ENCODE results near the gene MFSD6. TPM values are rescaled to one million over a fixed set of nuclear protein-coding genes. Genes with fewer than 3 reads are reported as not detected.

The MFSD6 gene
- total and polyA plus RNA-seq, 2 of the 8 experiments (the other 6 are each of a cell fraction or from before 2014, with no cell fraction given) = 1.8 to 5.1 TPM

DNA sequence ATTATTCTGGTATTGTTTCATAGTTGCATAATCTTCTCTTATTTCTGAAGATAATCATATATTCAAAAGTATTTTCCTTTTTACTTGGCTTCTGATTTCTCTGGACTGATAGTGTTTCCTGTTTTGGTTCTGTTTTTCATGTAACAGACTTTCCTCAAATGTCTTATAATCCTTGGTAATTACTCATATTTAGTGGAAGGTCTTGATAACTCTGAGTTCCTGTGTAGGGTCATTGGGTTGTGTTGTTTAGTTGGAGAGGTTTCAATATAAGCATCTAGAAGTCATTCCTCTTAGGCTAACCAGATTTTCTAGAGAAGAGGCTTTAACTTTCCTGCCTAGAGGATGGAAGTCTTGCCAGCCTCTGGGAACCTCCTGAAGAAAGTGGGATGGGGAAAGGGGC is 23.8 kb downstream of the MFSD6 start:
- Histone ChIP-seq H2BK12ac (ENCODE audit: low read depth, low read length) (no peak overlapping the region), H2BK15ac (ENCODE audit: low read length) (no peak overlapping the region), H3K23ac (ENCODE audit: insufficient read length) (no peak overlapping the region), H3K18ac (ENCODE audit: extremely low read depth, low read length) (no peak overlapping the region), H3K4me3 (ENCODE audit: extremely low read depth in 1 of 4, insufficient read depth in 2 of 4, low read depth in 3 of 4, low read length in 4 of 4) (no peak overlapping the region), H3K4me1 (replicated peaks in 1 of 4; ENCODE audit: control insufficient read depth in 3 of 4, insufficient read depth in 4 of 4, low read length in 3 of 4) (no peaks in the 10 kb centered on the region), H3K23me2 (ENCODE audit: low read depth, low read length) (no peaks in the 10 kb centered on the region), H3K4ac (replicated peaks; ENCODE audit: insufficient read length, low read depth, low read length) (no peak overlapping the region), H3K79me1 (ENCODE audit: low read depth, low read length) (no peaks in the 10 kb centered on the region), H3K36me3 (ENCODE audit: control insufficient read depth in 2 of 4, insufficient read depth in 4 of 4, low read length in 3 of 4) (no peaks in the 10 kb centered on the region), H2BK5ac (ENCODE audit: low read depth, low read length) (no peak overlapping the region), H4K20me1 (replicated peaks in 1 of 2; ENCODE audit: control insufficient read depth in 1 of 2, insufficient read depth in 2 of 2, low read length in 2 of 2) (no peaks in the 10 kb centered on the region), H3K4me2 (ENCODE audit: insufficient read depth in 1 of 2, low read depth in 2 of 2, low read length in 2 of 2) (no peak overlapping the region), H3K79me2 (ENCODE audit: control insufficient read depth in 1 of 2, insufficient read depth in 2 of 2, low read length in 2 of 2) (no peaks in the 10 kb centered on the region), H4K5ac (ENCODE audit: insufficient read length, low read depth, low read length) (no peak overlapping the region), H3K9me3 (ENCODE audit: insufficient read depth in 2 of 2, low read depth in 1 of 2, low read length in 1 of 2) (peaks cover 0 to 5% of the 10 kb centered on the region in 2 experiments; a peak in 1 of 4 replicates), H3K14ac (ENCODE audit: insufficient read length) (no peak overlapping the region), H3K27ac (ENCODE audit: low read depth, low read length) (no peak overlapping the region), H3K56ac (replicated peaks; ENCODE audit: insufficient read length, low read depth, low read length) (no peak overlapping the region), H3K9ac (replicated peaks in 1 of 4; ENCODE audit: extremely low read depth in 1 of 4, low read depth in 3 of 4, low read length in 3 of 4) (no peak overlapping the region), H2AFZ (ENCODE audit: low read length) (no peak overlapping the region), H4K8ac (ENCODE audit: extremely low read depth, insufficient read depth, low read length) (no peak overlapping the region), H4K91ac (replicated peaks; ENCODE audit: insufficient read length, low read length) (no peak overlapping the region), H2AK5ac (ENCODE audit: low read depth, low read length) (no peak overlapping the region), H2BK120ac (replicated peaks; ENCODE audit: low read depth, low read length) (no peak overlapping the region), H3K27me3 (replicated peaks in 1 of 4; ENCODE audit: control insufficient read depth in 3 of 4, extremely low read depth in 1 of 4, insufficient read depth in 3 of 4, low read length in 3 of 4) (no peaks in the 10 kb centered on the region), H2BK20ac (ENCODE audit: low read length) (no peak overlapping the region)
- ChIA-PET CTCF (ENCODE audit: partially characterized antibody) (no interaction called here), POLR2A (ENCODE audit: partially characterized antibody) (no interaction called here)
- DNase-seq (ENCODE audit: low read depth in 1 of 2, low spot score in 2 of 2) (no peak), FAIRE-seq (no peak)
- no peak for TF ChIP-seq CTBP2 (IDR thresholded peaks at IDR 0.05; ENCODE audit: borderline replicate concordance, insufficient read depth, insufficient read length, low read length)
- TF ChIP-seq SP2 (IDR thresholded peaks at IDR 0.05; ENCODE audit: low read length) = no peak
- no peak for TF ChIP-seq TBP (IDR thresholded peaks at IDR 0.05; ENCODE audit: low read depth, low read length)
- no peak for TF ChIP-seq CBX8 (IDR thresholded peaks at IDR 0.05; ENCODE audit: borderline replicate concordance, low read depth, low read length)
- TF ChIP-seq USF2 (IDR thresholded peaks at IDR 0.05; ENCODE audit: low read length) = no peak
- no peak for TF ChIP-seq TAF1 (IDR thresholded peaks at IDR 0.05; ENCODE audit: low read depth, low read length)
- TF ChIP-seq HDAC2 (IDR thresholded peaks at IDR 0.05; ENCODE audit: borderline replicate concordance in 1 of 2, low read depth in 2 of 2, low read length in 2 of 2) = no peak
- TF ChIP-seq CHD2 (IDR thresholded peaks at IDR 0.05; ENCODE audit: low read length) = no peak
- TF ChIP-seq SRF (IDR thresholded peaks at IDR 0.05; ENCODE audit: low read depth, low read length) = no peak
- no peak for TF ChIP-seq SAP30 (IDR thresholded peaks at IDR 0.05; ENCODE audit: insufficient read depth, insufficient replicate concordance, low read length)
- TF ChIP-seq RAD21 (IDR thresholded peaks at IDR 0.05 in 1 of 2, conservative IDR thresholded peaks at IDR 0.05 in 1 of 2; ENCODE audit: low read depth in 2 of 2, low read length in 2 of 2) = no peak
